GM04504 (cell line): Measurements from ENCODE around the gene ETAA1.

Experiments
- DNase-seq: peaks from one replicate; pipeline ENCODE4 v3.0.0-alpha.2; 2012; ENCODE audit warnings: low read depth

The ETAA1 gene

DNA sequence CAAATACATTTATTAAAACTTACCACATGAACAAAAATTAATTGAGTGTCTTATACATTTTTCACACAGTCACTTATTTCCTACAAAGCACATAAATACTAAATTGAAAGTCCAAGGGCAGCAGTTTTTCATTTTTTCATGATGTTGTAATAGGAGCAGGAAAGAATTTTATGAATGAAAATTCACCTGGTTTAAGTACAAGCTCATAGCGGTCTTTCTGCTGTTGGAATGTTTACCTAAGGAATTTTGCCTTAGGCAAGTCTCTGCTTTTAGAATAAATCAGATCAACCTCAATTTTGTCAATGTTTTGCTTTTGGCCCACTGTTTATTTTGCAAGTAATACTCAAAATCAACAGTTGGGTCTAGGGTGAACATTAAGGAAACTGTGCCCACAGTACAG lies 40.0 kb downstream of the ETAA1 start:
- DNase-seq, result no peak

DNA sequence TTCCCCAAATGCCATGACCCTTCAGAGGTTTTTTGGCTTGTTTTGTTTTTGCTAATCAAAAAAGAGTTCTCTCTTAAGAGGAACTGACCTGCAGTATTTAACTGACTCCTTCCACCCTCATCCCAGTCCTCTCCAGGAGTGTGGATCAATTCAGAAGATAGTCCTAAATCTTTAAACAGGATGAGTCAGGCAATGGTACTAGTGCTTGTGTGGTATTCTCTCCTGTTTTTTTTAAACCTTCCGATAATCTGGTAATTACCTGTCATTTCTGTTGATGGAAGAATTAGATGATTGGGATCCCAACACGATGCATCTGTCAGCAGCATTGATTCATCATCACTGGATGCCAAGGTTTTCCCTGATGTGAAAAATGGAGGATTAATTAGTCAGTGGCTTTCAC lies 41.2 kb downstream of the ETAA1 start:
- DNase-seq, result no peak

DNA sequence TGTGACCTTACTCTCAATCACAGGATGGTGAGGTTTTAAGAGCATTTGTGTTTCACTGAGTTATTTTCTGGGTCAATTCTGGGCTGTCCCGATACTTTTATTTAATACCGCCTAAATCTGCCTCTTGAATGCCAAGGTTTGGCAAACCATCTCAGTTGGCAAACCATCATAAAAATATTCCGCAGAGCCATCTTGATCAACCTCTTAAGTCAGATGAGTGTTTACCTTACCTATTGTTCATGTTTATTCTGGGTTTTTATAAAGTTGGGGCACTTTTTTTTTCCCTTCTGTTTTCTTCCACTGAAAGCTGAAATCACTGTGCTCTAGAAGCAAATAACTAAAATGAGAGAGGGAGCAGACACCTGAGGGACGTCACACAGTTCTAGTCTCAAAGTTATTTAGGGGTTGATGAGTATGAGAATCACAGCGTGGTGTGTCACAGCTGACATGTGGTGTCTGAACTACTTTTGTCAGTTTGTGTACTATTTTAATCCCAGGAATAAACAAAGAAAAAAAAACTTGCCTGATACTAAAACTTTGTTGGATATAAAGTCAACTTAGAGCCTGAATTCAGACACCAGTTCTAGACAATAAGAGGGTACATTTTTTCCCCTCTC lies 48.6 kb downstream of the ETAA1 start:
- DNase-seq, result no peak

DNA sequence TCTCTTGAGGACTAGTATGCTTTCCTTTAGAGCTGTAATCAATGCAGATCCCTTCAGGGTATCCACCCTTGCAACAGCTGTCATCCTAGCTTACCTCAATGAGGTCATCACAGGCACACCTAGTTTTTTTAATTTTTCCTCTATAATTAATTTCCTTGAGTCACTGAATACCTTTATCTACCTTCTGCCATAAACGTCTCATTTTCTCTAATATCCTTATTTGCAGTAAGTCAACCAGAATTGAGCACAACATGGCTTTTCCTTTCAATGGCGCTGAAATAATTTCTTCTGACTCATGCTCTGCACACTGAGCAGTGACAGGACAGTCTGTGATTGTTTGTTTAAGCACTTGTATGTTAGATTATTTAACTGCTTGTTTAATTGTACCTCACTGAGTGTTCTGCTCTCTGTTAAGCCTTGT lies 49.4 kb downstream of the ETAA1 start:
- DNase-seq, result no peak

DNA sequence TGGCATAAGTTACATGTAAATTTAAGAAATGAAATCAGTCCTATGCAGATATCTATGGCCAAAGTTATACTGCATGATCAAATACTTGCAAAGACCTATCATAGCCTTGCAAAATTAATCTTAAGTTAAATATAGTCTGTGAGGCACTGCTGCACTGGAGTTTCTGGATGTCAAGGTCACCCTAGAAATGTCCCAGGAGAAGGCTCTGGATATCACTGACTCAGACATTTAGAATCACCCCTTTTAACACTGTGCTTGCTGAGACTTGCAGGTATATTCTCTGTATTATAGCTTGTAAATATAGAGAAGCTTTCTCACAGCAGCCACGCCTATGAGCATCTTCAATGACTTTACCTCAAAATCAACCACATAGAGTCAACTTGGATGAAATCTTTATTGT lies 51.5 kb downstream of the ETAA1 start:
- DNase-seq, result no peak

DNA sequence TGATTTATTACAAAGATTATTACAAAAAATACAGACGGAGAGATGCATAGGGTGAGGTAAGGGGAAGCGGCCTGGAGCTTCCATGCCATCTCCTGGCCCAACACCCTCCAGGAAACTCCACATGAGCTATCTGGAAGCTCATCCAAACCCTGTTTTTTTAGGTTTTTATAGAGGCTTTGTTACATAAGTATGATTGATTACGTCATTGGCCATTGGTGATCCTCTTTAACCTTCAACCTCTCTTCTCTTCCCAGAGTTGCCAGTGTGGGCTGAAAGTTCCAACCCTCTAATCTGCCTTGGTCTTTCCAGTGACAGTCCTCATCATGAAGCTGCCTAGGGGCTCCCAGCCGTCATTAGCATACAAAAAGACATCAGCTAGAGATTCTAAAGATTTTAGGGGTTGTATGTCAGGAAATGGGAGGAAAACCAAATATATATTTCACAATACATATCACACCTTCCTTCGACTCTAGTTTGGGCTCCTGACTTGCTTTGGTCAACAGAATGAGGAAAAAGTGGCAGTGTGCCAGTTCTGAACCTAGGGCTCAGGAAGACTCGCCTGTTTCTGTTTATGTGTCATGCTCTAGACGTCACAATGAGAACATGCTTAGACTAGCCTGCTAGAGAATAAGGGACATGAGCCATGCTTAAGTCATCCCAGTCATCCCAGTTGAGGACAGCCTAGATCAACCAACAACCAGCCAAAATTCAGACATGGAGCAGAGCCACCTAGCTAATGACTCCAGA lies 54.1 kb downstream of the ETAA1 start:
- no peak for DNase-seq

DNA sequence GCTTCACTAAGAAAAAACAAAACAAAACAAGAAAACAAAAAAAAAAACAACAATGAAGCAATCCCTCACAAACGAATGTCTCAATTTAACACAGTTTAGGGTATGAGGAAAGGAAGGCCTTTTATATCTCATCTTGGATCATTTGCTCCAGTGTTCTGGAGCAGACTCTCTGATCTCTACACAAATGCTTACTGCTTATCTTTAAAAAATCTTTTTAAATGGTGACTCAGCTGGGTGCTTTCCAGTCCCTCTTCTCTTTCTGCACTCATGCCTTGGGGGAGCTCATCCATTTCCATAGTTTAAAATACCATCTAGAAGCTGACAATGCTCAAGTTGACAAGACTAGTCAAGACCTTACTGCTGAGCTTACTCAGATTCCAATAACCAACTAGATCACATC lies 56.2 kb downstream of the ETAA1 start:
- DNase-seq, result no peak

DNA sequence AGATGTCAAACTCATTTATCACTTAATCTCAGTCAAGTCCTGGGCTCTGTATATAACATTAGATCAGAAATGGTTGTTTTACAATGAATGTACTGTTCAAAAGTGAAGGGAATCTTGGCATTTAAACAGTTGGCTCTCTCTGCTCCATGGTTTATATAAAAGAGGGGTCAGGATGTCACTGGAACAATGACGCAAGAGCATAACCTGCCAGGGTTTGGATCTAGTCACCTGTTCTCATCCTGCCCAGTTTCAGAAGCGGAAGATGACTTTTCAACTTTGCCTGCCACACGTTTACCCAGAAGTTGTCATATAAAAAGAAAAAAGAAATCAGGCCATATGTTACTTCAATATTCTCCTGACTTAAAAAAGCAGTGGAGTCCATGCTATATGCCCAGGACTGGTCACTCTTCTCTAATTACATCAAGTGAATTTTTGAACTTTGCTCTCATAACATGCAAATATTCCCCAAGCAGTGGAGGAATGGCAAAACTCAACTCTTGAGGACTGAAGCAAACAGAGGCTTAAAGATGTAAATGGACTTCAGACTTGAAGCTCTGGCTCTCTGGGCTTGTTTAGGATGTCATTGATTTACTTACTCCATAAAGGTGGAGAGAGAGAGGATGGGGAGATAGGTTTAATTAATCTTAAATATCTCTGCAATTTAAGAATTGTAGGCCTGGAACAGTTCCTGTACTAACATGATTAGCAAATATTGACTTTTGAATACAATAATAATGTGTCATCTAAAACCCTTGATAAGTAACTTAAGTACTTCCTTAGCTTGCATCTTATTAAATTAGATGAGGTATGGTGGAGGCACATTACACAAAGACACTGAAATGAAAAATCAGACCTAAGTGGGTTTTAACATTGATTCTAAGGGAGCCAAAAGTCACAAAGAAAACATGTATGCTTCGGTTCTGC lies 58.3 kb downstream of the ETAA1 start:
- no peak for DNase-seq

DNA sequence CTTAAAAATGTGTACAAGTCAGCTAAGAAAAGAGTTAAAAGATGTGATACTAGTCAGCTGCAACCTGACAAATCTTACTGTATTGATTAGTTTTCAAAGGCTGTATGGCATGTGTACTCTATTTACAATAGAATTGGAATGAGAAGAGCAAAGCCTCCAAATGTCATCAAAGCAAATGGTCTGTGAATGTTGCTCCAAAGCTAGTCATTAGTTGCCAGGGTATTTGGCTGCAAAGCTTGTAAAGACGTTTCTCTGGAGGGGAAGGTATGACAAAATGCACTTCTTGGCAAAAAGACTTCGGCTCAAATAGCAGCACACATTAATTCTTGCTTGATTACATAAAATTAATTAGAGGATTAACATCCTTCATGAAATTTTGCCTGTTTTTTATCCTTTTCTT lies 59.3 kb downstream of the ETAA1 start:
- DNase-seq, result no peak

DNA sequence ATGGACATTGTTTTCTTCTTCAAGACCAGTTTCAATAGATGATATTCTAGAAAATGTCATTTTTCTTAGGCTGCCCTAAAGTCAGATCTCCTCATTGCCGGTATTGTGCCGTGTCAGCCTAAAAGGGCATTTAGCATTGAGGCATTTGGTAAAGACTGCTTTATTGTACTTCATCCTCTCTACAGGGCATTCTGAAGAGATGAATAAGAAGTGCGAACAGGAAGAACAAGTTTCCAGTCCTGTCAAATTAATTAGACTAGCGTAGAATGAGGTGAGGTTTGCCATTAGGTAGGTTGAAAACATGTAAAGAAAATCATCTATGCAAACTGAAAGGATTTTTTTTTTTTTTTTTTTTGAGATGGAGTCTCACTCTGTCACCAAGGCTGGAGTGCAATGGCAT lies 60.6 kb downstream of the ETAA1 start:
- DNase-seq, result no peak

DNA sequence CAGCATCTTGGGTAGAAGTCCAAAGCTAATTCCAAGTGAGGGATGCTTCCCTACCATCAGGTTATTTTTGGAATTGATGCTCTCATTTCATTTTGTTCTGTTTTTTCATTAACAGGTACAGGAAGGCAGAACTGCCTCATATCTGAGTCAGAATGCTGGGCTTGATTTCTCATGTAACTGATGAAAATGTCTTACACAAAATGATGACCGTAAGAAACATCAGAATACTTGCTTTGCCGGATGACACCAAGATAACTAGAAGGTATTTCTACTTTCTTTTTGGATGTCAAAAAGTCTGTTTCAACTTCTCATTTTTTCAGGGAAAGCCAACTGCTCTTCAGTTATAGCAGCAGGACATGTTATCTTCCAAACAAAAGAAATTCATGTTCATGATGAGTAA lies 62.6 kb downstream of the ETAA1 start:
- DNase-seq, result no peak
